ENCODE results near the gene PARD6G.

PARD6G gene

GRCh38 chr18:80149667-80150066 lies 97.6 kb downstream of the PARD6G start:
- no peak overlapping the region for H3K4me3 ChIP-seq (ENCODE audit: low read length)
- no peak for DNase-seq (ENCODE audit: low read depth)
- TF ChIP-seq, protein P1, sequence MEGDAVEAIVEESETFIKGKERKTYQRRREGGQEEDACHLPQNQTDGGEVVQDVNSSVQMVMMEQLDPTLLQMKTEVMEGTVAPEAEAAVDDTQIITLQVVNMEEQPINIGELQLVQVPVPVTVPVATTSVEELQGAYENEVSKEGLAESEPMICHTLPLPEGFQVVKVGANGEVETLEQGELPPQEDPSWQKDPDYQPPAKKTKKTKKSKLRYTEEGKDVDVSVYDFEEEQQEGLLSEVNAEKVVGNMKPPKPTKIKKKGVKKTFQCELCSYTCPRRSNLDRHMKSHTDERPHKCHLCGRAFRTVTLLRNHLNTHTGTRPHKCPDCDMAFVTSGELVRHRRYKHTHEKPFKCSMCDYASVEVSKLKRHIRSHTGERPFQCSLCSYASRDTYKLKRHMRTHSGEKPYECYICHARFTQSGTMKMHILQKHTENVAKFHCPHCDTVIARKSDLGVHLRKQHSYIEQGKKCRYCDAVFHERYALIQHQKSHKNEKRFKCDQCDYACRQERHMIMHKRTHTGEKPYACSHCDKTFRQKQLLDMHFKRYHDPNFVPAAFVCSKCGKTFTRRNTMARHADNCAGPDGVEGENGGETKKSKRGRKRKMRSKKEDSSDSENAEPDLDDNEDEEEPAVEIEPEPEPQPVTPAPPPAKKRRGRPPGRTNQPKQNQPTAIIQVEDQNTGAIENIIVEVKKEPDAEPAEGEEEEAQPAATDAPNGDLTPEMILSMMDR (conservative IDR thresholded peaks at IDR 0.05; ENCODE audit: low read depth, low read length): no peak

DNA sequence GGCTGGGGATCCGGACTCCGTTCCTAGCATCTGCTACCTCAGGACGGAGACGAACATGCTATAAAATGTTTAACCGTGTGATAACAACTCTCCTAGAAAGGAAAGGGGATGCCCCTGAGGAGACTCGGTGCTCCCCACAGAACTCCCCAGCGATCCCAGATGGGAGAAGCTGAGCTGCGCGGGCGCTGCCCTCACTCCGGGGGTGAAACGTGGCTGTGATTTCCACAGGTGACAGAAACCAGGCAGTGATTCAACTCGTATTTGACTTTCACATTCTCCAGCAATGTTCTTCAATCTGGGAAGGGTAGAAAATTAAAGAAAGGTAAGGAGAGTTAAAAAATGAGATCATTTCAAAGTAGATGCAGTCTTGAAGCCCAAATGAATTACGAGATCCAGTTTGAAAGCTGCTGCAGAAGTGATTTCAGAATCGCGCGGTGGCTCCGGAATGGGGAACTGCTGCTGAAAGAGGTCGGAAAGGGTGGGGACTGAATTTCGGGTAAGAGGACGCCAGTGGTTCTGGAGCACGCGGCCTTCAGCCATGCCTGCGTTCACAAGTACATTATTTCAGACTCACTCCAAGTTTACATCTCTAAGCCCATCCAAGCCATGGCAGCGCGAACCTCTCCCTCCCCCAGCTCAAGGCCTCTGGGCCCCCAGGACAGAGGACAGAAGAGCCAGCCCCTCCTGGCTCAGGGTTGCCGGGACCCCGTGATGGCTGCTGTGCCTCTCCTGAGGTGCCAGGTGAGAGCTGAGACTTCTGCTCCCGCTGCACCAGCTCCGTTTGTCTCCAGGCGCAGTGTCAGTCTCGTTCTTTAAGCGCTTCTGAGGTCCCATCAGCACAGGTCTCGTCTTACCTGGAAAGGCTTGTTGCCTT lies 98.8 kb downstream of the PARD6G start:
- TF ChIP-seq, protein P1 (conservative IDR thresholded peaks at IDR 0.05; ENCODE audit: low read depth, low read length): no peak
- H3K4me3 ChIP-seq (ENCODE audit: low read length): peak overlapping the region; percentile 81
- no peak for DNase-seq (ENCODE audit: low read depth)

- H3K4me3 ChIP-seq (ENCODE audit: low read length): peak overlapping the region; percentile 81
- peak; percentile 49 for DNase-seq (ENCODE audit: low read depth)
- TF ChIP-seq, protein P1 (conservative IDR thresholded peaks at IDR 0.05; ENCODE audit: low read depth, low read length): no peak
These were observed 99.6 kb downstream of the PARD6G start for GRCh38 chr18:80147418-80148325.

DNA sequence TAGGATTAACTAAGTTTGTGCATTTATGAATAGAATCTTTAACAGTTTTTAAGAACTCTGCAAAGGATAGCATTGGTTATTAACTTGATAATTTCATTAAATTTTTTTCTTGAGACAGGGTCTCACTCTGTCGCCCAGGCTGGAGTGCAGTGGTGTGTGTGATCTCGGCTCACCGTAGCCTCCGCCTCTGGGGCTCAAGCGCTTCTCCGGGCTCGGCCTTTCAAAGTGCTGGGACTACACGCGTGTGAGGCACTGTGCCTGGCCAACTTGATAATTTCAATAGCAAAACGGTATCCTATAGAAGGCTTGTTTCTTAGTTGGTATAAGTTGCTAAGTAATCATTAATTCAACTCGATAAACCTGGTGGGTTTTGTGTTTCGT lies 100.3 kb downstream of the PARD6G start:
- DNase-seq (ENCODE audit: low read depth): no peak
- peak overlapping the region; percentile 81 for H3K4me3 ChIP-seq (ENCODE audit: low read length)
- TF ChIP-seq, protein P1 (conservative IDR thresholded peaks at IDR 0.05; ENCODE audit: low read depth, low read length): no peak

DNA sequence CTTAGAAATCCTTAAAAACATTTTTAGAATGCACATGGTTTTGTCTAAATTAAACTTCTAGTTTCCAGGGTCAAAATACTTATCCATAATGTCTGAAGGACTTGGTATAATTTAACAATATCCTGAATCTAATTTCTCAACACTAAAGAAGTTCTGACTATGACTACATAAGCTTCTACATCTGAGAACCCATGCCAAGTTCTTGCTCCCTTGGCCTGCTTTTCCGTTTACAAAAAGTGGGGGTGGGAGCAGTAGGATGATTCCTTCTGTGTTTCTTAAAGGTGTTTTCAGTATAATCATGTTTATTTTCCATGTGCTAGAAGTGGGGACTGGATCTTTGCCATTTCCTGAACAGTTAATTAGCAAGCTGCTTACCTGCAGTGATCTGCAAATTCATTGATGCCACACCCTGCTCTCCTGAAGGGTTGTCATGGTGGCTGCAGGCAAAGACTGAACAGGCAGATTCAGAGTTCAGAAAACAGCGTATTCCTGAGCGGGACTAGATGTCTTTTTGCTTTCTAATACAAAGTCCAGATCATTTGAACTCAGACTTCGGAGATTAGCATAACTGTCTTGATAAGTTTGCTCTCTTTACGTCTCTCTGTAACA lies 102.0 kb downstream of the PARD6G start:
- TF ChIP-seq, protein P1 (conservative IDR thresholded peaks at IDR 0.05; ENCODE audit: low read depth, low read length): no peak
- DNase-seq (ENCODE audit: low read depth): no peak
- no peak overlapping the region for H3K4me3 ChIP-seq (ENCODE audit: low read length)

DNA sequence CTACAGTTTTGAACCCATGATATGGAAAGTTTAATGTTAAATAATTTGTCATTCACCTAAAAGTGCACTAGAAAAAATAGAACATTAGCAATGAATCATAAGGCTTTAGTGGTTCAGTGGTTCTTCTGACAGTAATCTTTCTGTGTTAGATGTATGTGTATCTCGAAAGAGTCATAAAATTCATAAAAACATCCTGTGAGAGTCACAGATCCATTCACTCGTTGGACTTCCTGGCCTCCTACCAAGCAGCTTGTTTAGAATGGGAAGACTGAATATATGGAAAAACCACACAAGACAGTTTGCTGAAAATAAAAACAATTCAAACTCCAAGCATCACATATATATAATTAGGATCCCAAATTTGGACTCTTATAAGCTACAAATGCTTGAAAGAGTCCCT lies 103.4 kb downstream of the PARD6G start:
- DNase-seq (ENCODE audit: low read depth): no peak
- TF ChIP-seq, protein P1 (conservative IDR thresholded peaks at IDR 0.05; ENCODE audit: low read depth, low read length): no peak
- no peak overlapping the region for H3K4me3 ChIP-seq (ENCODE audit: low read length)
